Measurements from ENCODE around the gene DQX1.
A peak's percentile ranks its signal among the peaks of the same experiment; 100 is the strongest.

The DQX1 gene

GRCh38 chr2:74553892-74554819 is 28.1 kb upstream of the DQX1 start, which contains the start of the genes DOK1 and LOXL3:
Gene DOK1 (plus strand): TSS chr2:74554720. CDS start chr2:74554755, 35 bp downstream.
Gene LOXL3 (minus strand): TSS chr2:74553942. CDS start chr2:74552634, 1,308 bp downstream.
- DNase-seq (ENCODE audit: low spot score), result peak; percentile 94

- peak; percentile 50 for DNase-seq (ENCODE audit: low spot score)
Measured at GRCh38 chr2:74552914-74553811, 27.1 kb upstream of the DQX1 start.

- DNase-seq (ENCODE audit: low spot score), result no peak
Measured at GRCh38 chr2:74551942-74552913, 26.2 kb upstream of the DQX1 start.

GRCh38 chr2:74551530-74551929 is 25.5 kb upstream of the DQX1 start:
- no peak for DNase-seq (ENCODE audit: low spot score)

GRCh38 chr2:74550231-74550630 is 24.2 kb upstream of the DQX1 start:
- DNase-seq (ENCODE audit: low spot score), result no peak

GRCh38 chr2:74548900-74549826 is 23.1 kb upstream of the DQX1 start:
- DNase-seq (ENCODE audit: low spot score), result peak; percentile 88

- no peak for DNase-seq (ENCODE audit: low spot score)
Measured at GRCh38 chr2:74548285-74548899, 22.4 kb upstream of the DQX1 start.

GRCh38 chr2:74546004-74546403 is 20.0 kb upstream of the DQX1 start:
- no peak for DNase-seq (ENCODE audit: low spot score)

GRCh38 chr2:74544634-74545033 is 18.6 kb upstream of the DQX1 start:
- no peak for DNase-seq (ENCODE audit: low spot score)

GRCh38 chr2:74542978-74543377 is 16.9 kb upstream of the DQX1 start:
- DNase-seq (ENCODE audit: low spot score), result no peak

- DNase-seq (ENCODE audit: low spot score), result peak; percentile 89
Measured at GRCh38 chr2:74540291-74540690, 14.3 kb upstream of the DQX1 start.

GRCh38 chr2:74538881-74539339 is 12.9 kb upstream of the DQX1 start:
- no peak for DNase-seq (ENCODE audit: low spot score)

- DNase-seq (ENCODE audit: low spot score), result no peak
Measured at GRCh38 chr2:74537140-74537539, 11.1 kb upstream of the DQX1 start.

- DNase-seq (ENCODE audit: low spot score), result no peak
Measured at GRCh38 chr2:74536166-74536950, 10.3 kb upstream of the DQX1 start.

- DNase-seq (ENCODE audit: low spot score), result no peak
Measured at GRCh38 chr2:74535440-74535965, 9.5 kb upstream of the DQX1 start.

GRCh38 chr2:74534411-74534810 is 8.4 kb upstream of the DQX1 start:
- no peak for DNase-seq (ENCODE audit: low spot score)

GRCh38 chr2:74533464-74533863 is 7.4 kb upstream of the DQX1 start:
- no peak for DNase-seq (ENCODE audit: low spot score)

GRCh38 chr2:74532222-74532621 is 6.2 kb upstream of the DQX1 start:
- peak; percentile 26 for DNase-seq (ENCODE audit: low spot score)

- no peak for DNase-seq (ENCODE audit: low spot score)
Measured at GRCh38 chr2:74531666-74532065, 5.6 kb upstream of the DQX1 start.
